EH (cell line): ENCODE results near the gene CAPN13.

Experiments
- DNase-seq: peaks from one replicate; pipeline ENCODE4 v3.0.0-alpha.2; 2015; ENCODE audit warnings: low read depth

CAPN13 gene

GRCh38 chr2:30786923-30787685 is 20.1 kb downstream of the CAPN13 start:
- no peak for DNase-seq

DNA sequence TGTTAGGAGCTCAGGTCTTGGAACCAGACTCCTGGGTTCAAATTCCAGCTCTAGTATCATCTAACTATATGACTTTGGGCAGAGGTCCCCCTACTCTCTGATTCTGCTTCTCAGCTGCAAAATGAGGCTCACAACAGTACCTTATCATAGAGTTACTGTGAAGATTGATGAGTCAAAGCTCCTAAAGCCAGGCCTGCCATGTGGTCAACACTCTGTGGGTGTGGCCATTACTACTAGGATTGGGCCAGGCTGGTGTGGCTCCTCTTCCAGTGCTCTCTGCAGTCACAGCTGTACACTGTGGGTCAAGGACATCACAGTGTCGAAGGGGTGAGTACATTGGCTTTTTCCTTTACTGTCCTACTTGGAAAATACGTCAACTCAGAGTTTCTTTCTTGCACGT is 22.6 kb downstream of the CAPN13 start:
- DNase-seq = no peak

DNA sequence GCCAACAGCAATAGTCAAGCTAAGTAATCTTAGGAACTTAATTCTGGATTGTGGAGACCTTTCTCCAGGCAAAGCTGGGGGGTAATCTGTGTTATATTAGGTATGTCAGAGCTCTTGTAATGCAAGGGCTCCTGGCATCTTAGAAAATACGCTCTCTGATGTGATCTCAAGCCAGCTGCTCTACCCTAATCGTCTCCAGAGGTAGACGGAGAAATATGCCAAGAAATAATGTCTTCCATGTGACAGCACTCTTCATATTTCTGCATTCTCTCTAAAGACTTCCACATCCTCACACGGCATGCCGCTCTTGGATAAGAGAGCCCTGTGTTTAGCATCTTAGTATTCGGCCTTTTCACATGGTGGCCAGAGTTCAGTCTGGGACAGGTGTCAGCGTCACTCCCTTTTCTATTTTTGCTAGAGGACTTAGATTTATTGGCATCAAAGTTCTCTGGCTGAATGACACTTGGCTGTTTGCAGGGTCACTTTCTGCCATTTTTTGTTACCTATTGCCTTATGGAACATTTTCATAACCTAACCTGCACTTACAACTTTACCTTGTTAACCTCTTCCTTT is 25.2 kb downstream of the CAPN13 start:
- no peak for DNase-seq

GRCh38 chr2:30781451-30781850 is 25.8 kb downstream of the CAPN13 start:
- no peak for DNase-seq

DNA sequence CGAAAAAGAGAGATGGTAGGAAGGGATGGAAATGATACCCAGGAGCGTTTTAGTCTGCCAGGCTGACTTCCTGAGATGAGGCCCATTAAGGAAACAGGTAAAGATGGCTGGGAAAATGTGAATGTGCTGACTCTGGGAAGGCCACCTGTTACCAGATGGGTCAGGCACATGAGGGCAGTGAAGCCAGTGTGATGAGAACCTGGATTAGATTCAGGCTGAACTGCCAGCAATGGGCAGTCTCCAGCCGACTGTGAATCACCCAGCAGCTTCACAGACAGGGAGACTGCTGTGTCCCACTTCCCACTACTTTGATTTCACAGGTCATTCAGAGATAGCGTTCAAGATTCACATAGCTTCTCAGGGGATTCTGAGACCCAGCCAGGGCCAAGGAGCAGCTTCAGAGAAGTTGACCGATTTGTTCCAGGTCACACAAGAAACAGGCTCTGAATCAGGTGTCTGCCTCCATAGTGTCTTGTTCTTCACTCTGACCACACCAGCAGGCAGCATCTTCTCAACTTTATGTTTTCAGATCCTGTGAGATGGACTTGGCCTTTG is 26.4 kb downstream of the CAPN13 start:
- no peak for DNase-seq

DNA sequence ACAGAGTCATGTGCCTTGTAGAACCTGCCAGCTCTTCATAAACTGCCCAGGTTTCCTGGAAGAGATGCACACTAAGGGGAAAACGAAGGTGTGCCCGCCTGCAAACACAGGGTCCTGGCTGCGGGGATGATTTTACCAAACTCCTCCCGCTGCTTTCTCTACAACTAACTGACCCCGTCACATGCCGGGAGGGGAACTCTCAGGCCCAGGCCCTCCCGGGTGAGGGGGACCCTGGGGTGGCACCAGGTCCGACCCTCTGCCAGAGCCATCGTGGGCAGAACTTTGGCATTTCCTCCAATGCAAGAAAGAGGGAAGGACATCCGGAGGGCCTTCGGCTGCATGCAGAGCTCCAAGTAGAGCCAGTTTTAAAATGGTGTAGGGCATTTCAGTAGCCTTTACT is 28.6 kb downstream of the CAPN13 start:
- DNase-seq = no peak

GRCh38 chr2:30777661-30778505 is 29.4 kb downstream of the CAPN13 start:
- no peak for DNase-seq

DNA sequence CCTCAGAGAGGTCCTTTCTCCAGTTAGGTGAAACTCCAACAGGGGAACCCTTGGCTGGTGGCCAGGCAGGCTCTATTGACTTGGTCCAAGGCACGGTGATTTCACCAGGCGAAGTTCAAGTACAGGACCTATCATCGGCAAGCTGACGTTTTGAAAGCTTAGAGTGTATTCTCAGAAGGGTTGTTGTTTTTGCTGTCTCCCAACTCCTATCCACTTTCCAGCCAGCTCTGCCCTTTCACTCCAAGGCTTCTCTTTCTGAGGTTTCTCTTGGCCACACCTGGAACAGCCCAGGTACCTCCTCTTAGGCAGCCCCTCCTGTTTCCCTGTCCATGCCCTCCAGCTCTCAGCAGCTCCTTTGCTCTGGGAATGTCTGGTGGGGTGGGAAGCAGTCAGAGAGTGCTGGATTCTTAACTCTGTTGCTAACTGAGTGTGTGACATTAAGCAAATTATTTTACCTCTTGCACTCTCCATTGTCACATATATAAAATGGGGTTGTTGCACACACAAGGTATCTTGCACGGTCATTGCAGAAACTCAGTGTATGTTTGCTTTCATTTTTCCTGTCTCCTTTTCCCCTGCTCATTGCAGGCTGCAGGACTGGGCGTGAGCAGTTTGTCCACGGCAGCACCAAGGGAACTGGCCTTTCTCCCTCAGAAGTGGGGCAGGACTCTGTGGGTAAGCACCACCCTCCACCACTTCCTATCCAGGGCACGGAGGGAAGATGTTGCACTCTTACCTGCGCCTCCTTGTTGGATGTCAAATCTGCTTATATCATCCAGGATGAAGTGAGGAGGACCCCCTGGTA is 30.2 kb downstream of the CAPN13 start:
- DNase-seq = no peak

GRCh38 chr2:30775833-30776232 is 31.4 kb downstream of the CAPN13 start:
- no peak for DNase-seq

- no peak for DNase-seq
Observed at GRCh38 chr2:30772021-30772705, 35.1 kb downstream of the CAPN13 start.

- DNase-seq = no peak
Observed at GRCh38 chr2:30770816-30771576, 36.2 kb downstream of the CAPN13 start.

DNA sequence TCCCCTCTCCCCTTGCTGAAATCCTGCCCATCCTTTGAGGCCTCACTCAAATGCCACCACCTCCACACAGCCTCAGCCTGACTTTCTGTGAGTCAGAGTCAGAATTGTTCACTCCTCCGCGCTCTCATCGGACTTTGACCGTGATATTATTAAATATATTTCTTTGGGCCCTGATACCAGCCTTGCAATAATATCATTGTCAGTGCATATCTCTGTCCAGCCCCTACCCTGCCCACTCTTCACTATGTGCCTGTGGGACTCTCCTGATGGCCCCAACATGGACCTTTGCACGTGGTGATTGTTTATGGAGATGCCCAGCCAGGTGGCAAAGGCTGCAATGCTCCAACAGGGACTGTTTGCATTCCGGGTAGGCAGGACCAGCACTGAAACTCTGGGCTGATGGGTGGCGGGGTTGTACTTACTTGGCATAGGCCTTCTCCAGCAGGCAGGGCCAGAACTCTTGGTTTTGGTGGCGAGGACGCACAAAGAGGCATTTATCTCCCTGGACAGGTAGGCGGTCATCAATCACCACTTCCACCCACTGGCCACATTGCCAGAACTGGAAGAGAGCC is 37.3 kb downstream of the CAPN13 start:
- DNase-seq = no peak

DNA sequence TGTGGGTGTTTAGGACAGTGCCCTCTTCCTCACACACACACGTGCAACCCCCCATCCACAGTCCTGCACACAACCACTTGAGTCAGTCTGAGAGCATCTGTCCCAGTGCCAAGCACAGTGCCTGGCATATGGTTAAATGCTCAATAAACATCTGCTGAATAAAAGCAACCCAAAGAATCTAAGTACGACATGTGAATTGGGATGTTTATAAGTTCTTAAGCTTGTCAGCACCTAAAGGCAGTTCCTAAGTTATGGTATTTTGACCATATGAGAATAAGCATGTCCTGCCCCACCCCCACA is 37.8 kb downstream of the CAPN13 start:
- no peak for DNase-seq

DNA sequence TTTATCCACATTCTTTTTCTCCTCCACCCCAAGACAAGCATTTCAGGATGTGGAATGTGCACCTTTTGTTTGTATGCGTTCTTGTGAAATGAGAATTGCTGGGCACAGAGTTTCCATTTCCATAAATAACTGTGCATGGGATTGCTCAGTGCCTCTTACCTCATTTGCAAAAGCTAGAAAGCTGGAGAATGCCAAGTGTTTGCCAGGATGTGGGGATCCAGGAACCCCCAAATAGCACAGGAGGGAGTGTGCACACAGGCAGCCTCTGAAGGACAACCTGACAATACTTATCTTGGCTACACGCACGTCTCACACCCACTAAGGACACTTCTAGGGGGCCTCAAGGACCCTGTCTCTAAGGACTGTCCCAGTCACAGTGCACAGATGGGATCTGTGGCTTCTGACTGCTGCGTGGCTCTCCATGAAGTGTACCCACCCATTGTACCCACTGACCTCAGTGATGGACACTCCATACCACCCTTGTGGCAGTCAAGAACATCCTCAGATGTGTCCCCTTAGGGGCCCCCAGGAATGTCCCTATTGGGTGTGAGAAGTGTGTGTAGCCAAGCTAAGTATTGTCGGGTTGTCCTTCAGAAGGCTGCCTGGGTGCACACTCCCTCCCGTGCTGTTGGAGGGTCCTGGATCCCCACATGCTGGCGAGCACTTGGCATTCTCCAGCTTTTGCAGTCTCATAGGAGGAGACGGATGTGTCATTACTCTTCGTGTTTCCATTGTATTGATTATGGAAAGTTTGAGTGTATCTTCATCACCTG is 38.4 kb downstream of the CAPN13 start:
- no peak for DNase-seq

DNA sequence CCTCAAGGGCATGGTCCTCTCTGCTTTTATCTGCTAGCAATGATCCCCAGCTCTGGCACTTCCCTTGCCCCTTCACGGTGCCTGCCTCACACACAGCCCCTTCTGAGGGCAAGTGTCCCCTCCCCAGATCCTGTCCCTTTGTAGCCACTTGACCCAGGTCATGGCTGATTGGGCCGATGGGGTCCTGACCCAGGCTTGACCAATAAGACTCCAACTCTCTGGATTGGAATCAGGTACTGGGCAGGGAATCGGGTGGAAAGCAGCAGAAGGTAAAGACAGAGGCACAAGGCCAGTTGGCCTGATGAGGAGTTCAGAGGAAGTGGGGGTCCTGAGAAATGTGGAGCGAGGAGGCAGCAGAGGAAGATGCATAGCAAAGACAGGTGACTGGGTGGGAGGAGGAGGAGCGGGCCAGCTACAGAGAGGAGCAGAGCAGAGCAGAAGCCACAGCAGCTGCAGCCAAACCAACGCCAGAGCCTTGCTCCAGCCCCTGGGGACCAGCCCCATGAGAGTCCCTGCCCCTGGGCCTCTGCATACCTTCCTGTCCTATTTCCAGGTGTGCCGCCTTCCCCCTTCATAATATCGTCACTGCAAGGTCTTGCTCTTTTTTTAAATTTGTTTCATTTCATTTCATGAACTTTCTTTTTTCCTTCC is 39.1 kb downstream of the CAPN13 start:
- no peak for DNase-seq

DNA sequence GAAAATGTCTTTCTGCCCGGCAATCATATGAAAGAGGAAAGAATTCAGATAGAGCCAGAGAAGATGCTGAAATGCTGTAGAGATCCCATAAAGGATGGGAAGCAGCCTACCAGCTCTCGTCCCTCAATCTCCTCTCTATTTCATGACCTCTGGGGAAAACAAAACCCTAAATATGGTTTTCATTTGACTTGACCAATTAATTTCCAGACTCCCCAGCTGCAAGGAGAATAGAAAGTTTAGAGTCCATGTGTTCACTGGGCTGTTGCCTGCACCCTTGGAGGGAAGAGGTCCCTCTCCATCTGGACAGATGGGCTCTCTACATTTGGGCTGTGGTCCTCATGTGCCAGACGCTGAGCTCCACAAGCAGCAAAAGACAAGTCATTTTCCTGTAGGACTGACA is 40.6 kb downstream of the CAPN13 start:
- no peak for DNase-seq

- no peak for DNase-seq
Observed at GRCh38 chr2:30765876-30766470, 41.3 kb downstream of the CAPN13 start.

DNA sequence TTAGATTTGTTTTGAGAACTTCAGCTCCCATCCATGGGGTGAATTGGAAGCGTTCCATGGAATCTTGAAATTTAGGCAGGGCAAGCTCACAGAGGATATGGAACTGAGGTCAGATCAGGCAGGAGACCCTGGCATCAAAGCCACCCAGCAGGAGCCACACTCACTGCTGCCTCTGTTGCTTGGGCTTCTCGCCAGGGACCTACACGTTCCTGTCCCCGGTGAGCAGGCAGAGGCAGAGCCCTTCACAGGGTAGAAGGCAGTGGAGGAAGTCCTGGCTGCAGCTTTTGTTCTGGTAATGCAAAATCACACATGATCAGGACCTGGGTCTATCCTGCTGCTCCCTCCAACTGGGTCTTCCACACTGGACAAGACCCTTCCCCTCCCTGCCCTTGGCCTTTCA is 42.1 kb downstream of the CAPN13 start:
- no peak for DNase-seq
